ENCODE measurements around the gene UGT1A1.

DNA sequence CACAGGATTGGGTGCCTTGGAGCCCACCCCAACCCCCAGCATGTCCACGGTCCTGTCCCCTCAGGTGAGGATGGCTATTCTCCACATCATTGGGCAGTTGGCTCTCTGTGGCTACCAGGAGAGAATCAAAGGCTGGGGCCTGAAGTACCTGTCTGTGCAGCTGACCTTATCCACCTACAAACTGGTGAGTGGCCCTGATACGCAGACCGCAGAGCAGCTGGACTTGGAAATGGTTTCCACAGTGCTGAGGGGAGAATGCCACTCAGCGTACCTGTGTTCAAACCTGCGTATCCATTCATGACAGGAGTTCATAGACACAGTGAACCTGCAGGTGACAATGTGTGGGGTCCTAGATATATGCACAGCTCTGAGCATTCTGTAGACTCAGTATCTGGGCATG, 39.6 kb downstream of the UGT1A1 start:
- TF ChIP-seq, protein P1, sequence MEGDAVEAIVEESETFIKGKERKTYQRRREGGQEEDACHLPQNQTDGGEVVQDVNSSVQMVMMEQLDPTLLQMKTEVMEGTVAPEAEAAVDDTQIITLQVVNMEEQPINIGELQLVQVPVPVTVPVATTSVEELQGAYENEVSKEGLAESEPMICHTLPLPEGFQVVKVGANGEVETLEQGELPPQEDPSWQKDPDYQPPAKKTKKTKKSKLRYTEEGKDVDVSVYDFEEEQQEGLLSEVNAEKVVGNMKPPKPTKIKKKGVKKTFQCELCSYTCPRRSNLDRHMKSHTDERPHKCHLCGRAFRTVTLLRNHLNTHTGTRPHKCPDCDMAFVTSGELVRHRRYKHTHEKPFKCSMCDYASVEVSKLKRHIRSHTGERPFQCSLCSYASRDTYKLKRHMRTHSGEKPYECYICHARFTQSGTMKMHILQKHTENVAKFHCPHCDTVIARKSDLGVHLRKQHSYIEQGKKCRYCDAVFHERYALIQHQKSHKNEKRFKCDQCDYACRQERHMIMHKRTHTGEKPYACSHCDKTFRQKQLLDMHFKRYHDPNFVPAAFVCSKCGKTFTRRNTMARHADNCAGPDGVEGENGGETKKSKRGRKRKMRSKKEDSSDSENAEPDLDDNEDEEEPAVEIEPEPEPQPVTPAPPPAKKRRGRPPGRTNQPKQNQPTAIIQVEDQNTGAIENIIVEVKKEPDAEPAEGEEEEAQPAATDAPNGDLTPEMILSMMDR (IDR thresholded peaks at IDR 0.05 in 2 of 3, conservative IDR thresholded peaks at IDR 0.05 in 1 of 3; ENCODE audit: insufficient read depth in 2 of 3, low read depth in 1 of 3, low read length in 3 of 3) = no peak
- TF ChIP-seq ZNF184 (CRISPR knock-in tag; IDR thresholded peaks at IDR 0.05) = no peak
- TF ChIP-seq CAMTA2 (CRISPR knock-in tag; conservative IDR thresholded peaks at IDR 0.05) = no peak
- TF ChIP-seq RFX5 (IDR thresholded peaks at IDR 0.05; ENCODE audit: low read depth, low read length) = no peak
- TF ChIP-seq KLF16 (IDR thresholded peaks at IDR 0.05) = no peak
- no peak for TF ChIP-seq POU5F1 (IDR thresholded peaks at IDR 0.05; ENCODE audit: borderline replicate concordance, low read depth, low read length, partially characterized antibody)
- TF ChIP-seq, protein P2, sequence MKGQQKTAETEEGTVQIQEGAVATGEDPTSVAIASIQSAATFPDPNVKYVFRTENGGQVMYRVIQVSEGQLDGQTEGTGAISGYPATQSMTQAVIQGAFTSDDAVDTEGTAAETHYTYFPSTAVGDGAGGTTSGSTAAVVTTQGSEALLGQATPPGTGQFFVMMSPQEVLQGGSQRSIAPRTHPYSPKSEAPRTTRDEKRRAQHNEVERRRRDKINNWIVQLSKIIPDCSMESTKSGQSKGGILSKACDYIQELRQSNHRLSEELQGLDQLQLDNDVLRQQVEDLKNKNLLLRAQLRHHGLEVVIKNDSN (CRISPR knock-in tag; IDR thresholded peaks at IDR 0.05) = no peak
- TF ChIP-seq, protein P3, sequence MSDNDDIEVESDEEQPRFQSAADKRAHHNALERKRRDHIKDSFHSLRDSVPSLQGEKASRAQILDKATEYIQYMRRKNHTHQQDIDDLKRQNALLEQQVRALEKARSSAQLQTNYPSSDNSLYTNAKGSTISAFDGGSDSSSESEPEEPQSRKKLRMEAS (CRISPR knock-in tag; IDR thresholded peaks at IDR 0.05) = no peak
- TF ChIP-seq ZNF263 (CRISPR knock-in tag; IDR thresholded peaks at IDR 0.05; ENCODE audit: borderline replicate concordance) = no peak
- no peak for TF ChIP-seq ZBTB8A (IDR thresholded peaks at IDR 0.05; ENCODE audit: partially characterized antibody)
- no peak for TF ChIP-seq STAG1 (CRISPR knock-in tag; IDR thresholded peaks at IDR 0.05; ENCODE audit: borderline replicate concordance)
- no peak for TF ChIP-seq ETV5 (CRISPR knock-in tag; IDR thresholded peaks at IDR 0.05; ENCODE audit: low read depth)
